HG03342 (cell line): ENCODE measurements around the gene PRKACG.
"Not testable (repeated sequence)": the region's sequence is repeated elsewhere in the genome, so short reads cannot be mapped to it uniquely, and the experiment has no call there.

Source experiments
- ATAC-seq: cut with Tn5 transposase; IDR thresholded peaks from one replicate; pipeline ENCODE4 v1.9.1; 2021; ENCODE audit warnings: mild to moderate bottlenecking, moderate library complexity; ENCODE audit not compliant: unreplicated experiment

Gene PRKACG

GRCh38 chr9:69014013-69014412, at the start of gene PRKACG:
PRKACG (minus strand) TSS chr9:69014113; CDS start chr9:69014092, 21 bp downstream.
- ATAC-seq, result no peak

DNA sequence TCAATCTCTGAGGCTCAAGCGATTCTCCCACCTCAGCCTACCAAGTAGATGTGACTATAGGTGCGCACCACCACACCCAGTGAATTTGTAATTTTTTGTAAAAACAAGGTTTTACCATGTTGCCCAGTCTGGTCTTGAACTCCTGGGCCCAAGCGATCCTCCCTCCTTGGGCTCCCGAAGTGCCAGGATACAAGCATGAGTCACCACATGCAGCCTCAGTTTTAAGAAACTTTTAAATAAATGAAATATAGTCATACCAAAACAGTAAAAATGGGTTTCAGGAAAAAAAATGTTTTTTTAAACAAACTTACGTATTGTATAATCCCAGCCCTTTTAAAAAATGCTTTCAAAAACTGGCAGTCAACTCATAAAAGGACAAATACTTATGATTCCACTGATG, 48.3 kb upstream of the PRKACG start:
- ATAC-seq, result no peak

DNA sequence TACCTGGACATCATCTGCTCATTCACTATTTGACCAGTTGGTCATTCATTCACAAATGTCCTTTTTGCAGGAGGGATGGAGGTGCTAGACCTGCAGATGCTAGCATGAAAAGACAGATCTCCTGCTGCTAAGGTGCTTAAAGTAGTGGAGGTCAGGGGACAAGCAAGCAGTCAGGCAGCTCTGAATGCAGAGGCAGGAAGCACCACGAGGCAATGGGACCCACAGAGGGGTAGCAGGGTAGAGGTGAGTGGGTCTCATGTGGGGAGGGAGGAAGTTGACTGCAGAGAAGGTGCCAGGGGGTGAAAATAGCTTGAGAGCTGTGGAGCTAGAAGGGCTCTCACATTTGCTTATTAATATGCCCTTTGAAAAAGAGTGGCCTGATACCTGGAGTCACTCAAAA, 46.9 kb upstream of the PRKACG start:
- ATAC-seq, result no peak

DNA sequence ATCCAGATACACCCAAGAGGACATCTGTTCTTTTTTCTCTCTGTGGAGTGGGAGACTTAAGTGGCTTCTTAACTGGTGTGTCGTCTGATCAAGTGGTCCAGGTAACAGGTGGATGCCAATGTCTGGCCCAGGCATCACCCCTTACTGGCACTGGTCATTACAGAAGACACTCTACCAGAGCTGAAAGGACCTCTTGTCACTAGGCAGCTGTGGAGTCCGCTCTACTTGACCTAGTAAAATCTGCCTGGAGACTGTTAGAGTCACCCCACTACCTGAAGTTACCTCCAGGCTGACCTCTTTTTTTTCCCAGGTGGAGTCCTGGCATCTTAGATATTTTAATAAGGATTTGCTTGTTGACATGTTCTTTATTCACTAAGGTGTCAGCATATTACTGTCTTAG, 44.2 kb upstream of the PRKACG start:
- ATAC-seq, result no peak

DNA sequence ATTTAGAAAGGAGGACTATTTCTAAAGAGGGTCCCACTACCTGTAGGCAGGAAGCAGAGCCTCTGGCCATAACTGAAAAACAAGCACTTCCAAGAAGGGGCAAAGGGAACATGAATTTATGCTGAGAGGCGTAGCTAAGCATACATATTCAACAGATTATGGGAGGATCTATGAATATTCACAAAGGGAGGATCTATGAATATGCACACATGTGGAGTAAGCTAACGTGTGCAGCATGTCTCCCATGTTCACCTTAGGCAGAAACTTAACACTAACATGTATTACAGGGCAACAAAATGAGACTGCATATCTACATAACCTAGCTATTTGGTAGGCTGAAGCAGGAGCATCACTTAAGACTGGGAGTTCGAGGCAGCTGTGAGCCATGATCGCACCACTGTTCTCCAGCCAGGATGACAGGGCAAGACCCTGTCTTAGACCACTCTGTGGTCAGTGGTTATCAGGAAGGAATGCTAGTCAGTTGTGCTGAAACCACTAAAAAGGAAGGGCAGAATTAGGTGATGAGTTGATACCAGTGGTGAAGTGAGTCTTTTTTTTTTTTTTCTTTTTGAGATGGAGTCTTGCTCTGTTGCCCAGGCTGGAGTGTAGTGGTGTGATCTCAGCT, 42.4 kb upstream of the PRKACG start:
- ATAC-seq, result no peak

- no peak for ATAC-seq
Observed at GRCh38 chr9:69054989-69055388, 41.1 kb upstream of the PRKACG start.

DNA sequence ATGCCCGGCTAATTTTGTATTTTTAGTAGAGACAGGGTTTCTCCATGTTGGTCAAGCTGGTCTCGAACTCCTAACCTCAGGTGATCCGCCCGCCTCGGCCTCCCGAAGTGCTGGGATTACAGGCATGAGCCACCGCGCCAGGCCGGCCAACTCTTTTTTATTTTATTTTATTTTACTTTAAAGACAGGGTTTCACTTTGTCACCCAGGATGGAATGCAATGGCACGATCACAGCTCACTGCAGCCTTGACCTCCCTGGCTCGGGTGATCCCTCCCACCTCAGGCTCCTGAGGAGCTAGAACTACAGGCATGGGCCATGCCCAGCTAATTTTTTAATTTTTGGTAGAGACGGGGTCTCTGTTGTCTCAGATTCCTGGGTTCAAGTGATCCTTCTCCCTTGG, 37.0 kb upstream of the PRKACG start:
- ATAC-seq, result not testable (repeated sequence)

- ATAC-seq, result no peak
Observed at GRCh38 chr9:69049094-69049493, 35.2 kb upstream of the PRKACG start.

GRCh38 chr9:69047371-69047770, 33.5 kb upstream of the PRKACG start:
- ATAC-seq, result no peak

- ATAC-seq, result no peak
Observed at GRCh38 chr9:69046723-69047122, 32.8 kb upstream of the PRKACG start.

- ATAC-seq, result no peak
Observed at GRCh38 chr9:69045821-69046220, 31.9 kb upstream of the PRKACG start.

- no peak for ATAC-seq
Observed at GRCh38 chr9:69044240-69045219, 30.6 kb upstream of the PRKACG start.

DNA sequence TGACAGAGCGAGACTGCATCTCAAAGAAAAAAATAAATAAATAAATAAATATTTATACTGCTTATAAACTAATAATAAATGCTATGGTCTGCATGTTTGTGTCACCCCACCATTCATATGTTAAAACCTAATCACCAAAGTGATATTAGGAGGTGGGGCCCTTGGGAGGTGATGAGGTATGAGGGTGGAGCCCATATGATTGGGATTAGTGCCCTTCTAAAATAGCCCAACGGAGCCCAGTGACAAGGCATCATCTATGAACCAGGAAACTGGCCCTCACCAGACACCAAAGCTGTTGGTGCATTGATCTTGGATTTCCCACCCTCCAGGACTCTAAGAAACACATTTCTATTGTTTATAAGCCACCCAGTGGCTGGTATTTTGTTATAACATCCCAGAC, 26.7 kb upstream of the PRKACG start:
- ATAC-seq, result no peak

DNA sequence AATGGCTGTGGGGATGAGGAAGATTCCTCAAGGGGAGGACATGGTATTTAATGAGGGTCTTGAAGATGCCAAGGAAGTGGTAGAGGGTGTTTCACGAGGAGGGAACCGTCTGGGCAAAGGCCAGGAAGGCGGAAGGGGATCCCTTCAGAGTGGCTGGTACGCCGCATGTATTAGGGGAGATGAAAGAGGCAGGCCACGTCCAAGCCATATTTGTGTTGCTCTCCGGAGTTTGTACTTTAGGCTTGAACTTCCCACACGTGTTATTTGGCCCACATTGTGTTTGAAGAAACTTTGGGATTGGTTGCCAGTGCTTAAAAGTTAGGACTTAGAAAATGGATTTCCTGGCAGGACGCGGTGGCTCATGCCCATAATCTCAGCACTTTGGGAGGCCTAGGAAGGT, 22.9 kb upstream of the PRKACG start:
- no peak for ATAC-seq

DNA sequence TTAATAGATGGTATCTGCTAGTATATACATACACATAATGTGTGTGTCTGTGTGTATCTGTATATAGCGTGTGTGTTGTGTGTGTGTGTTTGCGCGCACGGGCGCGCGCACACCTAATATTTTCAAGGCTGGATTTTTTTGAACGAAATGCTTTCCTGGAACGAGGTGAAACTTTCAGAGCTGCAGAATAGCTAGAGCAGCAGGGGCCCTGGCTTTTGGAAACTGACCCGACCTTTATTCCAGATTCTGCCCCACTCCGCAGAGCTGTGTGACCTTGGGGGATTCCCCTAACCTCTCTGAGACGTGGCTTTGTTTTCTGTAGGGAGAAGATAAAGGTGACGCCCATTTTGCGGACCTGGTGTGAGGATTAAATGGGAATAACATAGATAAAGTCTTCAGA, 22.4 kb upstream of the PRKACG start:
- no peak for ATAC-seq

DNA sequence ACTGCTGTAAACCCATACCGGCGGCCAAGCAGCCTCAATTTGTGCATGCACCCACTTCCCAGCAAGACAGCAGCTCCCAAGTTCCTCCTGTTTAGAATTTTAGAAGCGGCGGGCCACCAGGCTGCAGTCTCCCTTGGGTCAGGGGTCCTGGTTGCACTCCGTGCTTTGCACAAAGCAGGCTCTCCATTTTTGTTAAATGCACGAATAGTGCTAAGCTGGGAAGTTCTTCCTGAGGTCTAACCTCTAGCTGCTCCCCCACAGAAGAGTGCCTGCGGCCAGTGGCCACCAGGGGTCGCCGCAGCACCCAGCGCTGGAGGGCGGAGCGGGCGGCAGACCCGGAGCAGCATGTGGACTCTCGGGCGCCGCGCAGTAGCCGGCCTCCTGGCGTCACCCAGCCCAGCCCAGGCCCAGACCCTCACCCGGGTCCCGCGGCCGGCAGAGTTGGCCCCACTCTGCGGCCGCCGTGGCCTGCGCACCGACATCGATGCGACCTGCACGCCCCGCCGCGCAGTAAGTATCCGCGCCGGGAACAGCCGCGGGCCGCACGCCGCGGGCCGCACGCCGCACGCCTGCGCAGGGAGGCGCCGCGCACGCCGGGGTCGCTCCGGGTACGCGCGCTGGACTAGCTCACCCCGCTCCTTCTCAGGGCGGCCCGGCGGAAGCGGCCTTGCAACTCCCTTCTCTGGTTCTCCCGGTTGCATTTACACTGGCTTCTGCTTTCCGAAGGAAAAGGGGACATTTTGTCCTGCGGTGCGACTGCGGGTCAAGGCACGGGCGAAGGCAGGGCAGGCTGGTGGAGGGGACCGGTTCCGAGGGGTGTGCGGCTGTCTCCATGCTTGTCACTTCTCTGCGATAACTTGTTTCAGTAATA, 21.8 kb upstream of the PRKACG start, which contains the start of gene FXN:
TSS of gene FXN (plus strand) at position 315 of the 871 bp plus-strand sequence. CDS start at position 346, 31 bp downstream.
- peak; percentile 93 for ATAC-seq

DNA sequence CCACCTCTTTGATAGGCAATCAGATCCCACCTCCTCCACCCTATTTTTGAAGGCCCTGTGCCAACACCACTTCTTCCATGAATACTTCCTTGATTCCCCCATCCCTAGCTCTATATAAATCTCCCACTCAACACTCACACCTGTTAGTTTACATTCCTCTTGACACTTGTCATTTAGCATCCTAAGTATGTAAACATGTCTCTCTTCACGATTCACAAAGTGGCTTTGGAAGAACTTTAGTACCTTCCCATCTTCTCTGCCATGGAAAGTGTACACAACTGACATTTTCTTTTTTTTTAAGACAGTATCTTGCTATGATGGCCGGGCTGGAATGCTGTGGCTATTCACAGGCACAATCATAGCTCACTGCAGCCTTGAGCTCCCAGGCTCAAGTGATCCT, 20.2 kb upstream of the PRKACG start:
- no peak for ATAC-seq

- ATAC-seq, result no peak
Observed at GRCh38 chr9:69030851-69031645, 17.1 kb upstream of the PRKACG start.

- ATAC-seq, result no peak
Observed at GRCh38 chr9:69029535-69029934, 15.6 kb upstream of the PRKACG start.

GRCh38 chr9:69028754-69029153, 14.8 kb upstream of the PRKACG start:
- ATAC-seq, result no peak
